H1 (cell line): ENCODE results near the gene VMP1. TPM values are rescaled to one million over a fixed set of nuclear protein-coding genes. Genes with fewer than 3 reads are reported as not detected.

ENCODE experiments used
- CTCF ChIA-PET: fragments of 300-600 bp; sonication (Branson Sonifier 250); formaldehyde crosslinking; loops from one replicate; lab custom pipeline; 2021; ENCODE audit not compliant: partially characterized antibody; lab: Charles Lee
- POLR2A ChIA-PET: fragments of 300-600 bp; sonication (Branson Sonifier 250); formaldehyde crosslinking; loops from one replicate; lab custom pipeline; 2021; ENCODE audit warnings: inconsistent platforms; ENCODE audit not compliant: partially characterized antibody; lab: Charles Lee
- DNase-seq, 2 experiments: peaks; one replicate each; pipeline versions ENCODE4 v3.0.0 to v3.0.0-alpha.2; 2010 to 2022; ENCODE audit warnings: low spot score in 2 of 2, low read depth in 1 of 2, mixed read lengths in 1 of 2
- FAIRE-seq: peaks from 2 replicates; lab custom pipeline; 2011; peaks lifted over from hg19 to GRCh38; lab: Jason Lieb, UNC
- H2AFZ ChIP-seq: 2 replicates; pipeline ENCODE4 v1.8.1; 2012; ENCODE audit warnings: low read length, inconsistent platforms
- H2AK5ac ChIP-seq: 2 replicates; pipeline ENCODE4 v1.6.1; 2013; ENCODE audit warnings: low read depth, low read length
- H2BK120ac ChIP-seq: replicated peaks from 2 replicates; pipeline ENCODE3; 2013; ENCODE audit warnings: low read depth, low read length, inconsistent platforms
- H2BK12ac ChIP-seq: 2 replicates; pipeline ENCODE4 v1.6.1; 2013; ENCODE audit warnings: low read depth, low read length
- H2BK15ac ChIP-seq: 2 replicates; pipeline ENCODE4 v1.6.1; 2013; ENCODE audit warnings: low read length
- H2BK20ac ChIP-seq: 2 replicates; pipeline ENCODE4 v1.6.1; 2013; ENCODE audit warnings: low read length
- H2BK5ac ChIP-seq: 2 replicates; pipeline ENCODE4 v1.6.1; 2013; ENCODE audit warnings: low read depth, low read length
- H3K14ac ChIP-seq: 2 replicates; pipeline ENCODE4 v1.6.1; 2013; ENCODE audit warnings: inconsistent platforms; ENCODE audit not compliant: insufficient read length
- H3K18ac ChIP-seq: 2 replicates; pipeline ENCODE4 v1.6.1; 2013; ENCODE audit warnings: low read length; ENCODE audit errors: extremely low read depth
- H3K23ac ChIP-seq: 2 replicates; pipeline ENCODE4 v1.6.1; 2013; ENCODE audit warnings: inconsistent platforms; ENCODE audit not compliant: insufficient read length
- H3K23me2 ChIP-seq: 2 replicates; pipeline ENCODE4 v1.6.1; 2013; ENCODE audit warnings: low read depth, low read length
- H3K27ac ChIP-seq: 2 replicates; pipeline ENCODE4 v1.6.1; 2011; ENCODE audit warnings: low read depth, low read length, inconsistent platforms
- H3K27me3 ChIP-seq, 4 experiments: replicated peaks in 1 of 4; 1 replicate in 1 of 4; 2 replicates in 3 of 4; pipeline versions ENCODE4 v1.6.1 to v1.8.1; 2011 to 2013; ENCODE audit warnings: low read length in 3 of 4, mild to moderate bottlenecking in 3 of 4, inconsistent platforms in 2 of 4, mixed read lengths in 2 of 4, moderate library complexity in 1 of 4; ENCODE audit not compliant: control insufficient read depth in 3 of 4, insufficient read depth in 3 of 4; ENCODE audit errors: extremely low read depth in 1 of 4
- H3K36me3 ChIP-seq, 4 experiments: 2 replicates each; pipeline versions ENCODE4 v1.6.1 to v1.8.1; 2011 to 2013; ENCODE audit warnings: mild to moderate bottlenecking in 4 of 4, low read length in 3 of 4, moderate library complexity in 2 of 4, control low read depth in 1 of 4, inconsistent platforms in 1 of 4; ENCODE audit not compliant: insufficient read depth in 4 of 4, control insufficient read depth in 2 of 4
- H3K4ac ChIP-seq: replicated peaks from 2 replicates; pipeline ENCODE3; 2013; ENCODE audit warnings: low read length, low read depth, mixed read lengths, inconsistent platforms; ENCODE audit not compliant: insufficient read length
- H3K4me1 ChIP-seq, 4 experiments: replicated peaks in 1 of 4; 1 replicate in 1 of 4; 2 replicates in 3 of 4; pipeline versions ENCODE4 v1.6.1 to v1.8.1; 2011 to 2013; ENCODE audit warnings: low read length in 3 of 4, inconsistent platforms in 2 of 4, mixed read lengths in 1 of 4; ENCODE audit not compliant: insufficient read depth in 4 of 4, control insufficient read depth in 3 of 4
- H3K4me2 ChIP-seq, 2 experiments: 2 replicates each; pipeline versions ENCODE4 v1.6.1 to v1.8.1; 2011 to 2013; ENCODE audit warnings: low read depth in 2 of 2, low read length in 2 of 2, control low read depth in 1 of 2, inconsistent platforms in 1 of 2, mild to moderate bottlenecking in 1 of 2; ENCODE audit not compliant: insufficient read depth in 1 of 2
- H3K4me3 ChIP-seq, 4 experiments: fragments of 200-600, 300-600 bp in 1 of 4; sonication (generic), shearing (Covaris generic), sonication (Bioruptor Twin) in 1 of 4; 2 replicates each; pipeline versions ENCODE4 v1.5.1 to v1.8.1; 2011 to 2016; ENCODE audit warnings: low read length in 4 of 4, low read depth in 3 of 4, control low read depth in 2 of 4, inconsistent platforms in 2 of 4, mild to moderate bottlenecking in 2 of 4, mixed read lengths in 1 of 4, moderate library complexity in 1 of 4; ENCODE audit not compliant: insufficient read depth in 2 of 4; ENCODE audit errors: extremely low read depth in 1 of 4
- H3K56ac ChIP-seq: replicated peaks from 2 replicates; pipeline ENCODE3; 2013; ENCODE audit warnings: low read depth, mild to moderate bottlenecking, mixed read lengths, low read length, inconsistent platforms; ENCODE audit not compliant: insufficient read length
- H3K79me1 ChIP-seq: 2 replicates; pipeline ENCODE4 v1.6.1; 2013; ENCODE audit warnings: low read depth, low read length, control low read depth
- H3K79me2 ChIP-seq, 2 experiments: 2 replicates each; pipeline versions ENCODE4 v1.6.1 to v1.8.1; 2012 to 2013; ENCODE audit warnings: low read length in 2 of 2, mild to moderate bottlenecking in 2 of 2, inconsistent platforms in 1 of 2; ENCODE audit not compliant: insufficient read depth in 2 of 2, control insufficient read depth in 1 of 2
- H3K9ac ChIP-seq, 4 experiments: replicated peaks in 1 of 4; 1 replicate in 1 of 4; 2 replicates in 3 of 4; pipeline versions ENCODE4 v1.6.1 to v1.8.1; 2011 to 2013; ENCODE audit warnings: low read depth in 3 of 4, low read length in 3 of 4, control low read depth in 2 of 4, mild to moderate bottlenecking in 2 of 4, moderate library complexity in 2 of 4, inconsistent platforms in 1 of 4; ENCODE audit errors: extremely low read depth in 1 of 4
- H3K9me3 ChIP-seq, 2 experiments: 2 replicates each; pipeline versions ENCODE4 v1.6.1 to v1.8.1; 2012 to 2013; ENCODE audit warnings: mild to moderate bottlenecking in 2 of 2, moderate library complexity in 2 of 2, control low read depth in 1 of 2, inconsistent platforms in 1 of 2, low read depth in 1 of 2, low read length in 1 of 2, mixed read lengths in 1 of 2; ENCODE audit not compliant: insufficient read depth in 2 of 2
- H4K20me1 ChIP-seq, 2 experiments: replicated peaks in 1 of 2; 2 replicates each; pipeline versions ENCODE3 to v1.8.1; 2011 to 2013; ENCODE audit warnings: inconsistent platforms in 2 of 2, low read length in 2 of 2, mild to moderate bottlenecking in 1 of 2; ENCODE audit not compliant: insufficient read depth in 2 of 2, control insufficient read depth in 1 of 2
- H4K5ac ChIP-seq: 2 replicates; pipeline ENCODE4 v1.6.1; 2013; ENCODE audit warnings: low read length, low read depth, mixed read lengths, inconsistent platforms; ENCODE audit not compliant: insufficient read length
- H4K8ac ChIP-seq: 2 replicates; pipeline ENCODE4 v1.8.0; 2013; ENCODE audit warnings: mild to moderate bottlenecking, moderate library complexity, low read length, inconsistent platforms; ENCODE audit not compliant: insufficient read depth; ENCODE audit errors: extremely low read depth
- H4K91ac ChIP-seq: replicated peaks from 2 replicates; pipeline ENCODE3; 2013; ENCODE audit warnings: low read length, mixed read lengths, inconsistent platforms; ENCODE audit not compliant: insufficient read length
- BACH1 ChIP-seq: IDR thresholded peaks from 2 replicates; pipeline ENCODE4 v1.6.1; 2012; ENCODE audit warnings: low read length, improper control_type of control experiment
- TEAD4 ChIP-seq: IDR thresholded peaks from 2 replicates; pipeline ENCODE4 v1.6.1; 2012; ENCODE audit warnings: low read depth, low read length, inconsistent platforms, mixed read lengths
- WGBS, 2 experiments: shearing (Covaris generic) in 1 of 2; methylation state at CpG; one replicate each; pipeline versions ENCODE4 v1.1.6 to v1.1.7; 2013 to 2015; ENCODE audit warnings: low lambda C conversion rate in 2 of 2, mixed read lengths in 2 of 2, inconsistent platforms in 1 of 2, low coverage in 1 of 2, missing lambda C conversion rate in 1 of 2; ENCODE audit not compliant: insufficient replicate concordance in 2 of 2, insufficient coverage in 1 of 2, insufficient read length in 1 of 2; ENCODE audit errors: extremely low coverage in 1 of 2, missing lambda C conversion rate in 1 of 2; 5-methylcytosine and 5-hydroxymethylcytosine counted together
- polyA plus RNA-seq, 7 experiments: library from polyadenylated mRNA; depleted of rRNA in 3 of 7; stranded (reverse) in 5 of 7; unstranded in 2 of 7; fragments of >200 nt in 5 of 7; fragments of 200-250 nt in 2 of 7; gene quantifications; 1 replicate in 5 of 7; 2 replicates in 1 of 7; 4 replicates in 1 of 7; pipeline versions ENCODE4 v1.2.1 to v1.2.3, GENCODE V29; 2011 to 2013; ENCODE audit warnings: missing spikeins in 2 of 7, mixed read lengths in 2 of 7
- total RNA-seq: library from RNA; stranded (reverse); fragmentation: NEBNext Ultra II Directional; extraction: Animal tissue kit (Norgen Biotek cat#: 25700); gene quantifications from 2 replicates; pipeline ENCODE4 v1.2.1, GENCODE V29; 2021

The VMP1 gene
- total and polyA plus RNA-seq, 2 of the 8 experiments (the other 6 are each of a cell fraction or from before 2014, with no cell fraction given): 45.0 to 92.7 TPM

DNA sequence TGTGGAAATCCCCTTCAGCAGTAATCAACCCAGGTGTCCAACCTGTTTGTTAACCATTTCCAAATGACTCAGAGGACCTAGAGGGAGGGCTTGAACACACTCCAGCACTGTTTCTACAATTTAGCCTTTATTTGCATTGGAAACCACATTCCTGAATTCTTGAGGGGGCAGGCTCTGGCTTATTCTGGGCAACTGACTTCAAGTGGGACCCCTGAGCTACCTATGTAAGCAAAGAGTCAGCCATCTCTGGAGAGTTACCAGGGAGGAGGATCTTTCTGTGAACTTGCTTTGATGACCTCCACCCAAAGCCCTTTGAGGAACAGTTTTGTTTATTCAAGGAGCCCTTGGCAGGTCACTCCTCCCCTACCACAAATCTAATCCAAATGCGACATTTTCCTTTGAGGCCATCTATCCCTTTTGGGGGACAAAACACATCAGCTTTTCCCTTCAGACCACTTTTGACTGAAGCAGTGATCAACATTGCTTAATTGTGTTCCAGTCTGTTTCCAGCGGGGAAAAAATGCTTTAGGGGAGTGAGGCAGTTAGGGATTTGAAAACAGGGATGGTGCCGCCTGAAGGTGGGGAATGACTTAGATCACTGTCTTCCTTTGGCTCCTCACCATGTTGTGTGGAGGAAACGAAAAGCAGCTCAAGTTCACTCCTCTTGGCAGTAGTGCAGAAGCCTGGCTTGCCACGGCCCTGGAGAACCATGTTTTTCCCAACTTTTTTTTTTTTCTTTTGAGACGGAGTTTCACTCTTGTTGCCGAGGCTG lies 139.1 kb downstream of the VMP1 start:
- Histone ChIP-seq H4K91ac (no peak overlapping the region), H2AFZ (no peak overlapping the region), H2BK120ac (no peak overlapping the region), H3K4me2 (peak overlapping the region in 1 of 2 experiments; percentile 40; a peak in 1 of 4 replicates), H4K5ac (no peak overlapping the region), H3K27me3 (no peaks in the 10 kb centered on the region), H4K8ac (no peak overlapping the region), H2BK5ac (no peak overlapping the region), H3K23me2 (no peaks in the 10 kb centered on the region), H3K79me1 (no peaks in the 10 kb centered on the region), H3K23ac (no peak overlapping the region), H4K20me1 (no peaks in the 10 kb centered on the region), H3K9me3 (no peaks in the 10 kb centered on the region), H2AK5ac (no peak overlapping the region), H3K14ac (no peak overlapping the region), H3K4ac (no peak overlapping the region), H3K9ac (no peak overlapping the region; a peak in 1 of 7 replicates), H3K56ac (no peak overlapping the region), H3K4me1 (peaks cover 7 to 15% (median 10%) of the 10 kb centered on the region in 4 experiments; a peak in 6 of 7 replicates), H3K27ac (no peak overlapping the region; the same call in 1 of the 2 replicates), H3K79me2 (peaks cover 0 to 4% of the 10 kb centered on the region in 2 experiments; a peak in 1 of 4 replicates), H3K4me3 (no peak overlapping the region), H2BK15ac (no peak overlapping the region), H3K18ac (no peak overlapping the region), H2BK20ac (peak overlapping the region; percentile 88), H2BK12ac (peak overlapping the region; percentile 88), H3K36me3 (peaks cover 0 to 7% (median 2%) of the 10 kb centered on the region in 4 experiments; a peak in 3 of 8 replicates)
- 83% methylated on average over 7 of the region's 7 CpGs; no CpG with 5 or more reads in 1 of the 2 experiments for WGBS, 2 experiments
- ChIA-PET POLR2A (interaction anchor here (0.8 to 11.2 kb wide), 3 partner anchors 13 to 24 kb away, joined by 5 to 137 read pairs (median 5); no protein-coding TSS in a partner anchor), CTCF (interaction anchor here (0.7 to 2.2 kb wide), 6 partner anchors 9 to 99 kb away, joined by 3 to 8 read pairs (median 3); no protein-coding TSS in a partner anchor)
- TF ChIP-seq TEAD4: peak; percentile 40; the same call in 1 of the 2 replicates
- TF ChIP-seq BACH1: no peak
- DNase-seq: no peak
- FAIRE-seq: no peak
